ENCODE data around the gene PIP5KL1.

PIP5KL1 gene

GRCh38 chr9:127873223-127873691 lies 57.3 kb downstream of the PIP5KL1 start:
- Histone ChIP-seq H4K20me1 (ENCODE audit: insufficient read depth) (no peaks in the 10 kb centered on the region), H3K79me2 (ENCODE audit: insufficient read depth, low read depth) (no peaks in the 10 kb centered on the region), H3K4me1 (ENCODE audit: low read depth, poor library complexity, severe bottlenecking) (no peaks in the 10 kb centered on the region), H3K9ac (no peak overlapping the region), H3K27me3 (ENCODE audit: insufficient read depth, low read depth) (no peaks in the 10 kb centered on the region), H2AFZ (ENCODE audit: low read depth) (no peak overlapping the region), H3K27ac (no peak overlapping the region), H3K36me3 (ENCODE audit: insufficient read depth) (no peaks in the 10 kb centered on the region), H3K4me2 (no peak overlapping the region), H3K4me3 (IDR thresholded peaks at IDR 0.05; ENCODE audit: insufficient read depth, low read depth, low read length) (no peak overlapping the region)
- TF ChIP-seq CTCF (conservative IDR thresholded peaks at IDR 0.05; ENCODE audit: low read depth, low read length), result no peak

GRCh38 chr9:127872369-127873222 lies 58.0 kb downstream of the PIP5KL1 start:
- H2AFZ ChIP-seq (ENCODE audit: low read depth), result no peak overlapping the region
- H3K36me3 ChIP-seq (ENCODE audit: insufficient read depth), result no peaks in the 10 kb centered on the region
- H3K27ac ChIP-seq, result no peak overlapping the region
- H3K4me3 ChIP-seq (IDR thresholded peaks at IDR 0.05; ENCODE audit: insufficient read depth, low read depth, low read length), result no peak overlapping the region
- H3K79me2 ChIP-seq (ENCODE audit: insufficient read depth, low read depth), result no peaks in the 10 kb centered on the region
- no peaks in the 10 kb centered on the region for H3K4me1 ChIP-seq (ENCODE audit: low read depth, poor library complexity, severe bottlenecking)
- no peak for TF ChIP-seq CTCF (conservative IDR thresholded peaks at IDR 0.05; ENCODE audit: low read depth, low read length)
- H3K27me3 ChIP-seq (ENCODE audit: insufficient read depth, low read depth), result no peaks in the 10 kb centered on the region
- no peak overlapping the region for H3K4me2 ChIP-seq
- no peak overlapping the region for H3K9ac ChIP-seq
- H4K20me1 ChIP-seq (ENCODE audit: insufficient read depth), result no peaks in the 10 kb centered on the region

- Histone ChIP-seq H3K4me2 (no peak overlapping the region), H3K4me3 (IDR thresholded peaks at IDR 0.05; ENCODE audit: insufficient read depth, low read depth, low read length) (no peak overlapping the region), H2AFZ (ENCODE audit: low read depth) (no peak overlapping the region), H3K79me2 (ENCODE audit: insufficient read depth, low read depth) (no peaks in the 10 kb centered on the region), H3K4me1 (ENCODE audit: low read depth, poor library complexity, severe bottlenecking) (no peaks in the 10 kb centered on the region), H3K27me3 (ENCODE audit: insufficient read depth, low read depth) (no peaks in the 10 kb centered on the region), H3K36me3 (ENCODE audit: insufficient read depth) (no peaks in the 10 kb centered on the region), H4K20me1 (ENCODE audit: insufficient read depth) (no peaks in the 10 kb centered on the region), H3K9ac (no peak overlapping the region), H3K27ac (no peak overlapping the region)
- TF ChIP-seq CTCF (conservative IDR thresholded peaks at IDR 0.05; ENCODE audit: low read depth, low read length), result no peak
Observed at GRCh38 chr9:127871531-127871930, 59.0 kb downstream of the PIP5KL1 start.

GRCh38 chr9:127870887-127871286 lies 59.7 kb downstream of the PIP5KL1 start:
- Histone ChIP-seq H3K27me3 (ENCODE audit: insufficient read depth, low read depth) (no peaks in the 10 kb centered on the region), H3K27ac (no peak overlapping the region), H2AFZ (ENCODE audit: low read depth) (no peak overlapping the region), H3K36me3 (ENCODE audit: insufficient read depth) (no peaks in the 10 kb centered on the region), H3K4me2 (no peak overlapping the region), H3K4me1 (ENCODE audit: low read depth, poor library complexity, severe bottlenecking) (no peaks in the 10 kb centered on the region), H4K20me1 (ENCODE audit: insufficient read depth) (no peaks in the 10 kb centered on the region), H3K9ac (no peak overlapping the region), H3K4me3 (IDR thresholded peaks at IDR 0.05; ENCODE audit: insufficient read depth, low read depth, low read length) (no peak overlapping the region), H3K79me2 (ENCODE audit: insufficient read depth, low read depth) (no peaks in the 10 kb centered on the region)
- no peak for TF ChIP-seq CTCF (conservative IDR thresholded peaks at IDR 0.05; ENCODE audit: low read depth, low read length)
